Motor neuron (in vitro differentiated cells): ENCODE measurements around the gene CCDC85C. TPM values are rescaled to one million over a fixed set of nuclear protein-coding genes. Genes with fewer than 3 reads are reported as not detected.

ENCODE experiments used
- ATAC-seq, 8 experiments: fragments of 200-7000 bp; cut with Tn5 transposase; replicated peaks in 6 of 8; 2 replicates each; pipeline ENCODE4 v1.8.0; 2021; ENCODE audit warnings: mild to moderate bottlenecking in 8 of 8, moderate library complexity in 8 of 8
- H3K27ac ChIP-seq, 2 donors: fragments of 250-450 bp; sonication (Bioruptor Pico); 2 replicates each; pipeline ENCODE4 v1.9.0; 2021; ENCODE audit warnings: antibody characterized with exemption in 2 of 2, mild to moderate bottlenecking in 2 of 2, moderate library complexity in 1 of 2
- H3K4me1 ChIP-seq, 2 donors: fragments of 250-450 bp; sonication (Bioruptor Pico); replicated peaks in 1 of 2; 2 replicates each; pipeline ENCODE4 v1.6.1; 2021; ENCODE audit warnings: antibody characterized with exemption in 2 of 2, mild to moderate bottlenecking in 2 of 2, moderate library complexity in 1 of 2
- H3K4me3 ChIP-seq, 5 donors: fragments of 250-450 bp; sonication (Bioruptor Pico); 2 replicates each; pipeline ENCODE4 v1.9.0; 2021; ENCODE audit warnings: antibody characterized with exemption in 5 of 5, mild to moderate bottlenecking in 5 of 5, moderate library complexity in 4 of 5
- WGBS, 10 experiments: fragments of 450-650 bp; shearing (Covaris generic); methylation state at CpG; one replicate each; pipeline ENCODE4 v1.0.0; 2022; 5-methylcytosine and 5-hydroxymethylcytosine counted together
- in situ Hi-C, 9 experiments: fragments of 400-800 bp; cut with MboI; loops; one replicate each; pipeline ENCODE4 v1.15.0; 2021; ENCODE audit warnings: low sequenced_read_pairs in 9 of 9, low pct_unique_long_range_greater_than_20kb in 2 of 9; ENCODE audit not compliant: unreplicated experiment in 9 of 9
- total RNA-seq, 8 experiments: library from RNA; unstranded; fragments of 300-600 nt; gene quantifications; 2 replicates each; pipeline versions ENCODE4 v1.2.3 to v1.2.4, GENCODE V29; 2022

The CCDC85C gene
- total RNA-seq, 8 experiments from 2014 or later = 2.0 to 62.2 (median 18.8) TPM

DNA sequence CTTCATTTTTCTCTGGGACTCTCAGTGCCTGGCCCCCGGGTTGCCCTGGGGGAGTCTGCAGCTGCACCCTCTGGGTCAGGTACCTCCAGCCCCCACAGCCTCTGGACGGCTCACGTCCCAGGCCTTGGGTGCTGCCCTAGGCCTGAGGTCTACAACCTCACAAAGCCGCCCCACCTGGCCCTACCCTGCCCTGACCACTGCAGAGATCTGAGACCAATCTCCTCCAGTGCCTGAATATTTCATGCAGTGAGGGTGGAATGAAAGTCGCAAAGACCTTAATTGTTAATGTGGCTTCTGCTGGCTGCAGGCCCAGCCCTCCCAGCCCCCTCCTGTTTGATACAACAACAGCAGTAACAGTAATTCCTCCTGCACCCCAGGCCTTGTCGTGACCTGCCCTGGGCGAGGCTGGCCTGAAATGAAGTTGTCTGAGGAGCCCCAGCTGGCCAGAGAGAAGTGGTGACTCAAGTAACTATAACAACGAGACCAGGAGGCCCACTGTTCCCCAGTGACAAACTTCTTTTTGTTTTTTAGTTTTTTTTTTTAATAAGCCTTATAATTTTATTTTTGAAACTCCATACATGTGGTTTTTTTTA is 8.8 kb upstream of the CCDC85C start:
- Histone ChIP-seq H3K4me1 (peaks cover 41 to 45% of the 10 kb centered on the region in 2 donors), H3K4me3 (no peak overlapping the region), H3K27ac (peak overlapping the region in 1 of 2 donors; percentile 20)
- in situ Hi-C loops = no loop called here
- peak; percentile 30 to 95 (median 69) for ATAC-seq
- WGBS, 10 experiments = 0 to 57% (median 17%) methylated on average over 1 to 4 of the region's 8 CpGs; no CpG with 5 or more reads in 3 of the 10 experiments

DNA sequence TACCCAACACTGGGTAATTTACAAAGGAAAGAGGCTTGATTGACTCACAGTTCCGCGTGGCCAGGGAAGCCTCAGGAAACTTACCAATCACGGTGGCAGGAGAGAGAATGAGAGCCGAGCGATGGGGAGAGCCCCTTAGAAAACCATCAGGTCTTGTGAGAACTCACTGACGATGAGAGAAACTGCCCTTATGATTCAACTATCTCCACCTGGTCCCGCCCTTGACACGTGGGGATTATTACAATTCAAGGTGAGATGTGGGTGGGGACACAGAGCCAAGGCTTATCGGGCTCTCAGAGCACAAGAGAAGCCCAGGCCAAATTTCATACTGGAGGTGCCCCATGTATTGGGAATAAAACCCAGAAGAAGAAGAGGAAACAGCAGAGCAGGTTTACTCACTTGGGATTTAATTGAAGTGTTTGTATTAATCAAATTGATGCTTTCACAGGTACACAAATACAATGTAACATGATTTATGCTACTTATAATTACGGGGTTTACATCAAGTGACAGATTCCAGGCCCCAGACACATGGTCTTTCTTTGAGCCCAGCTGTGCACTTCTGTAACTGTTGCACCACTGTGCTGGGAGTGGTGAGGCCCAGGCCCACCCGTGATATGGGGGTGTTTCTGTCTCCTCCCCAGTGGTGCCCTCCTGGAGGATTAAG is 8.2 kb upstream of the CCDC85C start:
- in situ Hi-C loops = no loop called here
- WGBS, 10 experiments = 57 to 92% (median 74%) methylated on average over 3 to 6 of the region's 11 CpGs; no CpG with 5 or more reads in 3 of the 10 experiments
- no peak overlapping the region for H3K27ac ChIP-seq
- peaks cover 35 to 39% of the 10 kb centered on the region in 2 donors for H3K4me1 ChIP-seq
- no peak overlapping the region for H3K4me3 ChIP-seq
- peak in 4 of 8 experiments; percentile 8 to 42 (median 22) for ATAC-seq

DNA sequence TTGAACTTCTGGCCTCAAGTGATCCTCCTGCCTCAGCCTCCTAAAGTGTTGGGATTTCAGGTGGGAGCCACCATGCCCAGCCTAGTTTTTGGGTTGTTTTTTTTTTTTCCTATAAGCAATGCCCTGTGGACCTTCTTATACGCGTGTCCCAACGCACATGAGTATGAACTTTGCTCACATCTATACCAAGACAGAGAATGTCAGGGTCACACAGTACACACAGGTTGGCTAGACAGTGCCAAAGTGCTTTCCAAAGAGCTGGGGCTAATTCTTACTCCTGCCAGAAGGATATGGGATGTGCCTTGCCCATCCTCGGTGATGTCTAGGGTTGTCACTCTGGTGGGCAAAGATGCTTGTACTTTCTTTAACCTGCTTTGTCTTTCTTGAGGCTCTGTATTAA is 7.6 kb upstream of the CCDC85C start:
- Histone ChIP-seq H3K27ac (no peak overlapping the region), H3K4me3 (no peak overlapping the region), H3K4me1 (peaks cover 31 to 35% of the 10 kb centered on the region in 2 donors)
- 63 to 100% (median 100%) methylated on average over 1 to 4 of the region's 4 CpGs; no CpG with 5 or more reads in 2 of the 10 experiments for WGBS, 10 experiments
- no peak for ATAC-seq
- in situ Hi-C loops = no loop called here

DNA sequence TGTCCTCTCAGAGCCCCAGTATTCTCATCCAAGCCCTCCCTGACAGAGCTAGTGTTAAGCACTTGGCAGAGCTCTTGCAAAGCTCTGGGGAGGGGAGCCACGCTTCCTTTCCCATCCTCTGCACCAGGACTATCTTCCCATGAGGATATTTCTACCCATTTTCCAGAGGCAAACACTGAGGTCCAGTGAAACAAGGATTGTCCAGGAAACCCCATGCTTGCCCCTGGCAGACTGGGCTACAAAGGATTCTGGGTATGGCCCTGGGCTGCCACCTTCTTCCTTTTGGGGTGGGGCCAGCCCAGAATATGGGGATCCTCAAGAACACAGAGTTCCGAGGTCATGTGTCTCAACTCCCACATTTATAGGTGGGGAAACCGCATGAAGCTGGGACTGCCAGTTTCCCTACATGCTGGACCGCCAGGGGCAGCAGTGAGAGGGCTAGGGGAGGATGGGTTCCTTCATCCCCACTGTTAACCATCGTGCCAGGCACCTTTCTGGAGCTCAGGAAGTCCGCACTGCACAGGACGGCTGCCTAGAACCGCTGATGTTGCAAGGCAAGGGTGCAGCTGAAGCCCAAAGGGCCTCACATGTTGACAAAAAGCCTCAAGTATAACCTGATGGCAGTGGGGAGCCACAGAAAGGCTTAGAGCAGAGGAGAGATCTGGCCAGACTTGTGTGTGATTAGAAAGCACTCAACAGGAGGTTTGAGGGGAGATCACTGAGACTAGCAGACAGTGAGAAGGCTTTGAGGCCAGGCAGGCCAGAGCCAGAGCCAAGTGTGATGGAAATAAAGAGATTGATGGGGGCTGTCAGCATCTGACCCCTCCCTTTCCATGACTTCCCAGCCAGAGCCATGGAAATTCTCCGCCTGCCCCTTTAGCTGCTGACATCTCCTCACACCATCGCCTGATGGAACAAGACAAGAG is 5.5 kb upstream of the CCDC85C start:
- Histone ChIP-seq H3K4me3 (no peak overlapping the region), H3K27ac (no peak overlapping the region), H3K4me1 (peaks cover 30 to 38% of the 10 kb centered on the region in 2 donors)
- peak in 2 of 8 experiments; percentile 43 to 48 for ATAC-seq
- in situ Hi-C loops = no loop called here
- 20 to 82% (median 65%) methylated on average over 1 to 5 of the region's 10 CpGs; no CpG with 5 or more reads in 2 of the 10 experiments for WGBS, 10 experiments

DNA sequence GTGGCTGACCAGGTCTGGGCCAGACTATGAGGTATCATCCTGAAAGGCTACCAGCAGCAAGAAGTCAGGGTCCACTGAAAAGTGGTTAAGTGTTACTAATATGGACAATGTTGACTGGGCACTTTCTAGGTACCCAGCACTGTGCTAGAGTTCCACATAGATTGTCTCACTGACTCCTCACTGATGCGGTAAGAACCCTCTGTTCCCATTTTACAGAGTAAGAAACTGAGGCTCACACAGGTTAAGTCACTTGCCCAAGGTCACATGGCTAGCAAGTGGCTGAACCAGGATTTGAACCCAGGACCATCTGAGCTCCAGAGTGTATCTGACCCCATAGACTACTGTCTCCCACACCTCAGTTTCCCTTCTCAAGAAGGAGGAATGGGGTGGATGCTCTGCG is 4.6 kb upstream of the CCDC85C start:
- Histone ChIP-seq H3K4me3 (no peak overlapping the region), H3K27ac (no peak overlapping the region), H3K4me1 (peaks cover 30 to 38% of the 10 kb centered on the region in 2 donors)
- ATAC-seq = no peak
- 90 to 100% (median 100%) methylated on average over 1 to 2 of the region's 2 CpGs; no CpG with 5 or more reads in 5 of the 10 experiments for WGBS, 10 experiments
- in situ Hi-C loops = no loop called here

DNA sequence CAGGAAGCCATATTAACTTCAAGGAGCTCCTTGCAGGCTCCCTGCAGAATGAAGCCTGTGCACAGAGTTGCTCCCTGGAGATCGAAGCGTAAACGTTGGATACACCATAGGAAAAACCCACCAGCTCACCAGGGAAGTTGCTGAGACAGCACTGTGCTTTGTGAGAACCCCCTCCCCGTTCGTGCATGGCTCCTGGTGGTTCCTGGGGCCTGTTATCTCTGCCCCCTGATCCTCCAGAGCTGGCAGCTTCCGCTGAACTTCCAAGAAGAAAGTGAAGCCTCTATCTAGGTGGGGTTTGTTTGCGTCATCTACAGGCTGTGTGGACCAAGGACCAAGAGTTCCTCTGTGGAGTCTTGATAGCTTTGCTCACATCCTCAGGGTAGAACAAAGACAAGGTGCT is 2.4 kb upstream of the CCDC85C start:
- H3K4me1 ChIP-seq = peaks cover 21 to 27% of the 10 kb centered on the region in 2 donors
- peak overlapping the region; percentile 90 to 94 for H3K27ac ChIP-seq
- WGBS, 10 experiments = 33 to 53% (median 50%) methylated on average over 1 to 5 of the region's 7 CpGs; no CpG with 5 or more reads in 6 of the 10 experiments
- no peak for ATAC-seq
- H3K4me3 ChIP-seq = peak overlapping the region in 2 of 5 donors; percentile 52 to 65
- in situ Hi-C loops = no loop called here

DNA sequence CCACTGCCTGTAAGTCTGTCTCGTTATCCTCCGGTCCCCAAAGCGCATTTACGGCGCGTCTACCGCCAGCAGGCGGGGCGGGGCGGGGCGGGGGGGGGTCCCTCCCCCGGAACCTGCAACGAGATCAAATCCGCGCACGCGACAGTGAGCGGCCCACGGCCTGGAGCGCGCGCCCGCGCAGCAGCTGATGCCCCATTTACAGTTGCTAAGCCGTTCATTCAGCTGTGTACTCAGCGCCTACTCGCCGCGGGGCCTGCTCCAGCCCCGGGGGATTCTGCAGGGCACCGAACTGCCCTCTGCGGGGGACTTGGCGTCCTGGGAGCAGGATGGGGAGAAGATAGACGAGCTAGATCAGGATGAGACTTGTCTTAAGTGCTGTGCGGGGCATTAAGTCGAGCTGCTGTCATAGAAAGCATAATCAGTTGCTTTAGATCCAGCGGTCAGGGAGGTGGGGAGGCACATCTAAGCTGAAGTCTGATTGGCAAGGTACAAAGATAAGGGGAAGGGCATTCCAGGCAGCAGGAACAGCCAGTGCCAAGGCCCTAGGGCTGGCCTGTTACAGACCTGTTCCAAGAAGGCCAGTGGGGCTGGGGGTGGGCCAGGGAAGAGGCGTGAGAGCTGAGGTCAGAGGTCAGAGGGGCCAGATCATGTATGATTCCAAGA is 1.4 kb upstream of the CCDC85C start:
- peak; percentile 1 to 41 (median 32) for ATAC-seq
- peak overlapping the region; percentile 90 to 94 for H3K27ac ChIP-seq
- in situ Hi-C loops = no loop called here
- 0 to 1% methylated on average over 6 to 22 of the region's 38 CpGs; no CpG with 5 or more reads in 8 of the 10 experiments for WGBS, 10 experiments
- peak overlapping the region; percentile 52 to 65 (median 62) for H3K4me3 ChIP-seq
- peaks cover 30 to 36% of the 10 kb centered on the region in 2 donors for H3K4me1 ChIP-seq

DNA sequence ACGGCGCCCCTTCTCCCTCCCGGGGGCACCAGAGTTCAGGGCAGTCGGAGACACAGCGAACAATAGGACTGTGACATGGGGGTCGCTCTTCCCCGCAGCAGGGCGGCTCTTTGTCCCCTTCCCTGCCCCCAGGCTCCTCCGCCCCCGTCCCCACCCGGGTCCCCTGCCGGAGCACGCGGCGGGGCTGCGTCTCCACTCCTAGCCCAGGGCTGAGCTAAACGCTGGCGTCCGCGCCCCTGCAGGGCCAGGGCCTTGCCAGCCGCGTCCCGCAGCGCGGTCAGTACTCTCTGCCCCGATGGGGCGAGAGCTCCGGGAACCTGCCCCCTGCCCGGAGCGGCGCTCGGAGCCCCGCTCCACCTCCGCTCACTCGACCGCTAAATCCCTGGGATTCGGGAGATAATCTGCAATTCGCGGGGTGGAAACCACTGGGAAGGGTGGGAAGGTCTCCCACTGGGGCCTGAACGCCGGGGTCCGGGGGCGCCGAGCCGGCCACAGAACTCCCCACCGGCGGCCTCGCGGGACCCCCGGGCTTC is 825 bp upstream of the CCDC85C start:
- in situ Hi-C loops = no loop called here
- peak; percentile 25 to 52 (median 49) for ATAC-seq
- H3K4me3 ChIP-seq = peak overlapping the region; percentile 52 to 65 (median 62)
- H3K27ac ChIP-seq = peak overlapping the region; percentile 90 to 94
- peaks cover 33 to 37% of the 10 kb centered on the region in 2 donors for H3K4me1 ChIP-seq
- 0% methylated on average over 12 of the region's 50 CpGs; no CpG with 5 or more reads in 9 of the 10 experiments for WGBS, 10 experiments

DNA sequence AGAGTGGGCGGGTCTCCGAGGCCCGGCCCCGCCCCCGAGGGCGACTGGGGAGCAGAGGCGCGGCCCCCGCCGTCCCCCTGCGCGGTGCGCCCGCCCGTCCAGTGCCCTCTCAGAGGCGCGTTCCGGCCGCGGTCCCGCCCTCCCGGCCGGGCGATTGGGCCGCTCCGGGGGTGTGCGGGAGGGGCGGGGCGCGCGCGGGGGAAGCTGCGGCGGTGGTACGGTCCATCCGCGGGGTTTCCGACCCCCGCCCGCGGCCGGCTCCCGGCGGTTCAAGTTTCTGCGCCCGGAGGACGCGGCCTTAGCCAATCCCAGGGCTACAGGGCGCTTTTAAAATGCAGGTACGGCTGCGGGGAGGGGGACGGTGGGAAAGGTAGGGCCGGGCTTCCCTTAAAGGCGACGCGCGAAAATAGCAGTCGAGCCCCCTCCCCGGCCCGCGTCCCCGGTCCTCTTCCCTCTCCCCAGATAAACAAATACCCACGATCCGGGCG is 315 bp upstream of the CCDC85C start:
- Histone ChIP-seq H3K27ac (peak overlapping the region; percentile 90 to 94), H3K4me3 (peak overlapping the region; percentile 52 to 65 (median 62)), H3K4me1 (peaks cover 35 to 37% of the 10 kb centered on the region in 2 donors)
- WGBS, 10 experiments = no CpG with 5 or more reads among the region's 65 CpGs
- in situ Hi-C loops = no loop called here
- ATAC-seq = peak; percentile 83 to 87 (median 86)

DNA sequence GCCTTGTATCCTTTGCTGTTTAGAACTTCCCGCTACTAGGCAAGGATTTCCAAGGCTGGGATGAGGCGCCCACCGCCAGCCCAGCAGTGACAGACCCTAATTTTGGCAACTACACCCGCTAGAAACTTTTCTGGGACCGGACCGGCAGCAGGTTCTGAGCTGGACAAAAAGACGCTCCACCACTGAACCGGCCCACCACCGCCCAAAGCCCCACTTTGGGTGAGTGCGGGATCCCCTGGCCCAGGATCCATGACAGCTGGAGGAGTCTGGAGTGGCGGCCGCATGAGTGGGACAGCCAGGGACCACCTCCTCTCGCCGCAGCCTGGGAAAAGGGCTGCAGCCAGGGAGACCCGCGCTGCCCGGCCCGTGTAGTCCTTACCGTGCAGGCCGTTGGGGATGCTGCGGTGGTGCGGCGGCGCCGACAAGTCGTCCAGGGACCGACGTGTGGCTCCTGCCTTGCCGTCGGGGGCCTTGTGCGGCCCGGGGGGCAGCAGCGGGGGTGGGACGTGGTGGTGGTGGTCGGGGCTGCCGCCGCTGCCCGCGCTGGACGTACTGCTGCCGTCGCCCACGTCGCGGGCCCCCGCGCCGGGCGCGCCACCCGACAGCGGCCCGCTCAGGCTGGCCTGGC is 1.1 kb downstream of the CCDC85C start:
- ATAC-seq = no peak
- H3K4me1 ChIP-seq = peaks cover 49 to 50% of the 10 kb centered on the region in 2 donors
- WGBS, 10 experiments = 0 to 2% (median 0%) methylated on average over 2 to 9 of the region's 53 CpGs; no CpG with 5 or more reads in 7 of the 10 experiments
- H3K27ac ChIP-seq = no peak overlapping the region
- H3K4me3 ChIP-seq = peak overlapping the region; percentile 38 to 65 (median 62)
- in situ Hi-C loops = no loop called here

DNA sequence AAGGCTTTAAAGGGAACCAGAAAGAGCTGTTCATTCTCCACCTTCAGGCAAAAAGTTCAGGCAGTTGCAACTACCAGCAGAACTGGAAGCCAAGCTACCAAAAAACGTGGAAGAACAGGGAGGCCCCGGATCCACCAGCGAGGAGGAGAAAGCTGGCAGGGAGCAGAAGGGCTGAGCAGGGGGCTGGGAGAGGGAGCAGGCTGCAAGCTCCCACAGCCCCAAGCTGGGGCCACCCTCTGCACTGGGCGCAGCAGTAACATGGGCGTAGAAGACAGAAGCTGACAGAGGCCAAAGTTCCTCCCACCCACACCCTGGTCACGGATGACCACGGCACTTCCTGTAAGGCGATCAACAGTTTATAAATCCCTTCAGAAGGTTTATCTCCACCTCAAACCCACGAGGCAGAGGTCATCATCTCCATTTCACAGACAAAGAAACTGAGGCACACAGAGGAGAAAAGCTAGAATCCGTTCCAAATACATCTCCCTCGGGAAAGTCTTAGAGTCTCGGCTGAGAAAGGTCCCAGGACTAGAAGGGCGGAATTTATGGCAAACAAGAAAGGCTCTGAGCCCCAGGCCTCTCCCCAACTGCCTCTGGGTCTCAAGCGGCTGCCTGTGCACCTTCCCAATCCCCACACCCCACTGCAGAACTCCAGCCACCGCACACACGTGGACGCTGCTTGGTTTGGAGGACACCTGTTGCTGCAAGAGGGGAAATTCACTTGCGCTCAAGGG is 1.8 kb downstream of the CCDC85C start:
- Histone ChIP-seq H3K4me1 (peaks cover 52% of the 10 kb centered on the region in 2 donors), H3K4me3 (peak overlapping the region; percentile 38 to 65 (median 62)), H3K27ac (no peak overlapping the region)
- 0 to 26% (median 0%) methylated on average over 1 to 14 of the region's 18 CpGs; no CpG with 5 or more reads in 1 of the 10 experiments for WGBS, 10 experiments
- in situ Hi-C loops = no loop called here
- ATAC-seq = peak in 1 of 8 experiments; percentile 3
